Measurements from ENCODE around the gene P2RY8.
"Not testable (repeated sequence)": the region's sequence is repeated elsewhere in the genome, so short reads cannot be mapped to it uniquely, and the experiment has no call there.

P2RY8 gene

GRCh38 chrX:1475881-1476280 lies 61.1 kb downstream of the P2RY8 start:
- H3K4me3 ChIP-seq (ENCODE audit: low read depth, low read length), result no peak overlapping the region
- TF ChIP-seq CTCF (IDR thresholded peaks at IDR 0.05; ENCODE audit: borderline replicate concordance, insufficient read depth, low read depth, low read length), result peak; percentile 22; the same call in 1 of the 2 replicates

GRCh38 chrX:1475481-1475880 lies 61.5 kb downstream of the P2RY8 start:
- no peak for TF ChIP-seq CTCF (IDR thresholded peaks at IDR 0.05; ENCODE audit: borderline replicate concordance, insufficient read depth, low read depth, low read length)
- H3K4me3 ChIP-seq (ENCODE audit: low read depth, low read length), result no peak overlapping the region

- H3K4me3 ChIP-seq (ENCODE audit: low read depth, low read length), result not testable (repeated sequence)
Observed at GRCh38 chrX:1474593-1474992, 62.4 kb downstream of the P2RY8 start.

GRCh38 chrX:1472975-1473374 lies 64.0 kb downstream of the P2RY8 start:
- no peak for TF ChIP-seq CTCF (IDR thresholded peaks at IDR 0.05; ENCODE audit: borderline replicate concordance, insufficient read depth, low read depth, low read length)
- H3K4me3 ChIP-seq (ENCODE audit: low read depth, low read length), result no peak overlapping the region

GRCh38 chrX:1468250-1468772 lies 68.7 kb downstream of the P2RY8 start:
- H3K4me3 ChIP-seq (ENCODE audit: low read depth, low read length), result no peak overlapping the region
- TF ChIP-seq CTCF (IDR thresholded peaks at IDR 0.05; ENCODE audit: borderline replicate concordance, insufficient read depth, low read depth, low read length), result peak; percentile 31; the same call in 1 of the 2 replicates

- peak overlapping the region; percentile 2 for H3K4me3 ChIP-seq (ENCODE audit: low read depth, low read length)
- no peak for TF ChIP-seq CTCF (IDR thresholded peaks at IDR 0.05; ENCODE audit: borderline replicate concordance, insufficient read depth, low read depth, low read length)
Observed at GRCh38 chrX:1466971-1467561, 69.9 kb downstream of the P2RY8 start.

- no peak for TF ChIP-seq CTCF (IDR thresholded peaks at IDR 0.05; ENCODE audit: borderline replicate concordance, insufficient read depth, low read depth, low read length)
- no peak overlapping the region for H3K4me3 ChIP-seq (ENCODE audit: low read depth, low read length)
Observed at GRCh38 chrX:1466232-1466661, 70.7 kb downstream of the P2RY8 start.
